IPS-18a (cell line): Measurements from ENCODE around the gene MTA3.
"Not testable (repeated sequence)": the region's sequence is repeated elsewhere in the genome, so short reads cannot be mapped to it uniquely, and the experiment has no call there.

Experiments used
- H3K27ac ChIP-seq: one replicate; pipeline ENCODE4 v1.5.1; 2013; ENCODE audit warnings: low read length
- H3K27me3 ChIP-seq: one replicate; pipeline ENCODE4 v1.6.1; 2013; ENCODE audit warnings: mild to moderate bottlenecking, low read length; ENCODE audit not compliant: control insufficient read depth, insufficient read depth
- H3K36me3 ChIP-seq: one replicate; pipeline ENCODE4 v1.6.1; 2013; ENCODE audit warnings: low read depth, low read length; ENCODE audit not compliant: control insufficient read depth
- H3K4me1 ChIP-seq: one replicate; pipeline ENCODE4 v1.6.1; 2013; ENCODE audit warnings: low read depth, low read length; ENCODE audit not compliant: control insufficient read depth
- H3K4me3 ChIP-seq: one replicate; pipeline ENCODE4 v1.5.1; 2013; ENCODE audit warnings: low read length
- H3K9ac ChIP-seq: one replicate; pipeline ENCODE4 v1.6.1; 2013; ENCODE audit warnings: mild to moderate bottlenecking, low read length, moderate library complexity
- H3K9me3 ChIP-seq: one replicate; pipeline ENCODE4 v1.6.1; 2013; ENCODE audit warnings: low read depth, low read length; ENCODE audit not compliant: control insufficient read depth

The MTA3 gene

DNA sequence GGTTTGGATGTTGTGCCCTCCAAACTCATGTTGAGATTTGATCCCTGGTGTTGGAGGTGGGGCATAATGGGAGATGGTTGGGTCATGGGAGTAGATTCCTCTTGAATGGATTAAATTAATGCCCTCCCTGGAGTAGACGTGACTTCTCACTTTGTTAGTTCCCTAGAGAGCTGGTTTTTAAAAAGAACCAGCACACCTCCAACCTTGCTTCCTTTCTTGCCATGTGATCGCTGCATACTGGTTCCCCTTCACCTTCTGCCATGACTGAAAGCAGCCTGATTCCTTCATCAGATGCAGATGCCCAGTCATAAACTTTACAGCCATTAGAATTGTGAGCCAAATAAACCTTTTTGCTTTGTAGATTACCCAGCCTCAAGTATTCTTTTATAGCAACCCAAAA lies 21.7 kb downstream of the MTA3 start:
- H3K4me1 ChIP-seq, result no peaks in the 10 kb centered on the region
- H3K4me3 ChIP-seq, result no peak overlapping the region
- peaks cover 9% of the 10 kb centered on the region for H3K36me3 ChIP-seq
- H3K9me3 ChIP-seq, result no peaks in the 10 kb centered on the region
- no peak overlapping the region for H3K27ac ChIP-seq
- H3K9ac ChIP-seq, result no peak overlapping the region
- no peaks in the 10 kb centered on the region for H3K27me3 ChIP-seq

DNA sequence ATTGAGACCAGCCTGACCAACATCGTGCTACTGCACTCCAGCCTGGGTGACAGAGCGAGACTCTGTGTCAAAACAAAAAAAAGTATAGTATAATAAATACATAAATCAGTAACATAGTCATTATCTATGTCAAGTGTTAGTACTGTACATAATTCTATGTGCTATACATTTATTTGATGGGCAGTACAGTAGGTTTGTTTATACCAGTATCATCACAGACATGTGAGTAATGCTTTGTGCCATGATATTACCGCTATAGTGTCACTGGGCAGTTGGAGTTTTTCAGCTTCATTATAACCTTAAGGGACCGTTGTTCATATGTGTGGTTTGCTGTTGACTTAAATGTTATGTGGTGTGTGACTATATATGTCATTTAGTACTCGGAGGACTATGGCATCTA lies 24.9 kb downstream of the MTA3 start:
- Histone ChIP-seq H3K27ac (no peak overlapping the region), H3K9me3 (no peaks in the 10 kb centered on the region), H3K4me3 (no peak overlapping the region), H3K36me3 (peaks cover 5% of the 10 kb centered on the region), H3K9ac (no peak overlapping the region), H3K4me1 (no peaks in the 10 kb centered on the region), H3K27me3 (no peaks in the 10 kb centered on the region)

DNA sequence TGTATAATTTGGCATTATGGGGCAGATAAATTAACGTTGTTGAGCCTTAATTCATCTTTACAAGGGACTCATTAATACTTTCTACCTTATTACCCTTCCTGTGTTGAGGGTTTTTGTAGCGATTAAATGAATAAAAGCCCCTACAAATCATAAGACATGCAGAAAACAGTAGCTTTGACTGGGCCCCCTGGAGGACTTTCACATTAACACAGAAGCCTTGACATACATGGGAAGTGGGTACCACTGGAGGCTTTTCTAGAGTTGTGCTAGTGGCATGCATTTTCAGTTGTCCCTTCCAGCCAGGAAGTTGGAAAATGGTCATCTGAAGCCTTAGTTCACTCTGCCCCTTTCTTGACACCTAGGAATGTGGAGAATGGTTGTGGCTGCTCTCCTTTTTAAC lies 30.2 kb downstream of the MTA3 start:
- Histone ChIP-seq H3K4me3 (no peak overlapping the region), H3K36me3 (peaks cover 8% of the 10 kb centered on the region), H3K9ac (no peak overlapping the region), H3K4me1 (peaks cover 4% of the 10 kb centered on the region), H3K9me3 (no peaks in the 10 kb centered on the region), H3K27ac (no peak overlapping the region), H3K27me3 (no peaks in the 10 kb centered on the region)

DNA sequence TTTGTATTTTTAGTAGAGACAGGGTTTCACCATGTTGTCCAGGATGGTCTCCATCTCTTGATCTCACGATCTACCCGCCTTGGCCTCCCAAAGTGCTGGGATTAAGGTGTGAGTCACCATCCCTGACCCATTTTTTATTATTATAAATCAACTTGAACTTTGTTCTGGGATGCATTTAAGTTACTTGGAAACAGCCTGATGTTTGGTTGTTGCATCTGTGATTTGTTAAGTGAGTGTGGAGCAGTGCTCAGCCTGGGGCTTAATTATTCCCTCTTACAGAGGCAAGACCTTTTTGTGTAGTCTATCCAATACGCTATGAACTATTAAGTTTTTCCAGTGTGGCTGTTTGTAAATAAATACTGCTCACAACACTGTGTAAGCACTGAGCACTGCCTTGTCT lies 32.6 kb downstream of the MTA3 start:
- Histone ChIP-seq H3K9ac (no peak overlapping the region), H3K36me3 (peaks cover 8% of the 10 kb centered on the region), H3K4me1 (peaks cover 4% of the 10 kb centered on the region), H3K9me3 (no peaks in the 10 kb centered on the region), H3K4me3 (no peak overlapping the region), H3K27ac (no peak overlapping the region), H3K27me3 (no peaks in the 10 kb centered on the region)

DNA sequence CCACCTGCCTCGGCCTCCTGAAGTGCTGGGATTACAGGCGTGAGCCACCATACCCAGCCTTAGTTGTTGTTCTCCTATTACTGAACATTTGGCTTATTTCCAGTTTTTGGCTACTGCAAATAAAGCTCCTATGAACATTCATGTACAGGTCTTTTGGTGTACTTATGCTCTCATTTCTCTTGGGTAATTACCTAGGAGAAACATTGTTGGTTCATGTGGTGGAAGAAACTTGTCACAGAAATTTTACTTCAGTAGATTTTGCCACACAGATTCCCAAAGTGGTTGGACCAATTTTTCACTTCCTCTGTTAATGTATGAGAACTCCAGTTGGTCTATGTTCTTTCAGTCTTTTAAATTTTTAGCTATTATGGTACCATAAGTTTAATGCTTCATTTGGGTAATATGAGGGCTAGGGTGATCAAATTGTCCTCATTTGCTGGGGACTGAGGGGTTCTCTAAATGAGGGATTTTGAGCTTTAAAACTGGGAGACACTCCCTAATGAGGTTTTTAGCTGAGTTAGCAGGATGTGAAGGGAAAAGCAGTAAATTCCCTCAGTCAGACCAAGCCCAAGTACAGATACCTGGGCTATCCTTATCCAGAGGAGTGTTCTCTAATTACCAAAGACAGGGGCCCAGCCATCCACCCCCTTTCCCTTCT lies 33.9 kb downstream of the MTA3 start:
- no peak overlapping the region for H3K27ac ChIP-seq
- peaks cover 8% of the 10 kb centered on the region for H3K36me3 ChIP-seq
- no peaks in the 10 kb centered on the region for H3K9me3 ChIP-seq
- no peaks in the 10 kb centered on the region for H3K27me3 ChIP-seq
- no peak overlapping the region for H3K9ac ChIP-seq
- H3K4me1 ChIP-seq, result peaks cover 4% of the 10 kb centered on the region
- no peak overlapping the region for H3K4me3 ChIP-seq

DNA sequence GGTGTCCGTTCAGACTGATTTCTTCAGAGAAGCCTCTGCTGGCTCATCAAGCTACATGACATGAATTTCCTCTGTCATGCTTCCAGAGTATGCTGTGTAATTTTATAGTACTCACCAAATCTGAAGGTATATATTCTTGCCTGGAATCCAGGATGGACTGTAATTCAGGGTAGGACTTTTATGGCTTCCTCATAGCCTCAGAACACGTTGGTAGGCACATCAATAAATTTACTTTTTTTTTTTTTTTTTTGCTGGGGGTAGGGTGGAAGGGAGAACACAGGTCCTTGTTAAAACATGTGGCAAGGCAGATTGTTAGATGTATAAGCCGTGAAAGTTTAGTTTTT lies 34.4 kb downstream of the MTA3 start:
- Histone ChIP-seq H3K9me3 (no peaks in the 10 kb centered on the region), H3K27ac (no peak overlapping the region), H3K36me3 (peaks cover 8% of the 10 kb centered on the region), H3K27me3 (no peaks in the 10 kb centered on the region), H3K9ac (no peak overlapping the region), H3K4me1 (peaks cover 4% of the 10 kb centered on the region), H3K4me3 (no peak overlapping the region)

DNA sequence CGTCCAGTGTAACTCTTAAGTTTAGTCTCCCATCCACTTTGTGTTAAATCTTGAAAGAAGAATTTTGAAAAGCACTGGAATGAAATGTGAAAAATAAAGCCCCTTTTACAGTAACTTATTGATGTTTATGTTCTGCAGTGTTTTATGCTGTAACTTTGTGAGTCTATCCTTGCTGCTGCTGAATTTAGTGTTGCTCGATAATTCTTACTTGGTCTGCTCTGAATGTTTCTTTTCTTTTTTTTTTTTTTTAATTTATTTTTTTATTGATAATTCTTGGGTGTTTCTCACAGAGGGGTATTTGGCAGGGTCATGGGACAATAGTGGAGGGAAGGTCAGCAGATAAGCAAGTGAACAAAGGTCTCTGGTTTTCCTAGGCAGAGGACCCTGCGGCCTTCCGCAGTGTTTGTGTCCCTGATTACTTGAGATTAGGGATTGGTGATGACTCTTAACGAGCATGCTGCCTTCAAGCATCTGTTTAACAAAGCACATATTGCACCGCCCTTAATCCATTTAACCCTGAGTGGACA lies 36.0 kb downstream of the MTA3 start:
- H3K4me1 ChIP-seq, H3K27ac ChIP-seq, H3K4me3 ChIP-seq, H3K9me3 ChIP-seq, H3K27me3 ChIP-seq, H3K9ac ChIP-seq: not testable (repeated sequence)
- peaks cover 13% of the 10 kb centered on the region for H3K36me3 ChIP-seq

DNA sequence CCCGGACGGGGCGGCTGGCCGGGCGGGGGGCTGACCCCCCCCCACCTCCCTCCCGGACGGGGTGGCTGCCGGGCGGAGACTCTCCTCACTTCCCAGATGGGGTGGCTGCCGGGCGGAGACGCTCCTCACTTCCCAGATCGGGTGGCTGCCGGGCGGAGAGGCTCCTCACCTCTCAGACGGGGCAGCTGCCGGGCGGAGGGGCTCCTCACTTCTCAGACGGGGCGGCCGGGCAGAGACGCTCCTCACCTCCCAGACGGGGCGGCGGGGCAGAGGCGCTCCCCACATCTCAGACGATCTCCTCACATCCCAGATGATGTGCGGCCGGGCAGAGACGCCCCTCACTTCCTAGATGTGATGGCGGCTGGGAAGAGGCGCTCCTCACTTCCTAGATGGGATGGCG lies 37.7 kb downstream of the MTA3 start:
- not testable (repeated sequence) for H3K27me3 ChIP-seq, H3K4me1 ChIP-seq, H3K27ac ChIP-seq, H3K9me3 ChIP-seq, H3K9ac ChIP-seq, H3K4me3 ChIP-seq
- H3K36me3 ChIP-seq, result peaks cover 26% of the 10 kb centered on the region

DNA sequence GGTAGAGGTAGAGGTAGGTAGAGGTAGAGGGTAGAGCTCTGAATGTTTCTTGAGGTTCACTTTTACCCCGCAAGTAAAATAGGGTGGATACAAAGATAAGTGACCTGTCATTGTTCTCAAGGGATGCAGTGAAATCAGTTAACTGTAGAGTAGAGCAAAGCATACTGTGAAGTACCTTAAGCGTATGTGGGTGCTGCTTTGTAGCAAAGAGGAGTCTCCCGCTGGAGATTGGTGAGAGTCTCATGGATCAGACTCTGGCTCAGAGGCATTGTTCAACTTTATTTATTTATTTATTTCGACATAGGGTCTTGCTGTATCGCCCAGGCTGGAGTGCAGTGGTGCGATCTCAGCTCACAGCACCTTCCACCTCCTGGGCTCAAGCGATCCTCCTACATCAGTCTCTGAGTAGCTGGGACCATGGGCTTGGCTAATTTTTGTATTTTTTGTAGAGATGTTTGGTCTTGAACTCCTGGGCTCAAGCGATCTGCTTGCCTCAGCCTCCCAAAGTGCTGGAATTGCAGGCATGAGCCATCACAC lies 38.7 kb downstream of the MTA3 start:
- peaks cover 29% of the 10 kb centered on the region for H3K36me3 ChIP-seq
- peaks cover 4% of the 10 kb centered on the region for H3K4me1 ChIP-seq
- no peak overlapping the region for H3K9ac ChIP-seq
- no peaks in the 10 kb centered on the region for H3K27me3 ChIP-seq
- no peak overlapping the region for H3K27ac ChIP-seq
- H3K4me3 ChIP-seq, result no peak overlapping the region
- no peaks in the 10 kb centered on the region for H3K9me3 ChIP-seq

DNA sequence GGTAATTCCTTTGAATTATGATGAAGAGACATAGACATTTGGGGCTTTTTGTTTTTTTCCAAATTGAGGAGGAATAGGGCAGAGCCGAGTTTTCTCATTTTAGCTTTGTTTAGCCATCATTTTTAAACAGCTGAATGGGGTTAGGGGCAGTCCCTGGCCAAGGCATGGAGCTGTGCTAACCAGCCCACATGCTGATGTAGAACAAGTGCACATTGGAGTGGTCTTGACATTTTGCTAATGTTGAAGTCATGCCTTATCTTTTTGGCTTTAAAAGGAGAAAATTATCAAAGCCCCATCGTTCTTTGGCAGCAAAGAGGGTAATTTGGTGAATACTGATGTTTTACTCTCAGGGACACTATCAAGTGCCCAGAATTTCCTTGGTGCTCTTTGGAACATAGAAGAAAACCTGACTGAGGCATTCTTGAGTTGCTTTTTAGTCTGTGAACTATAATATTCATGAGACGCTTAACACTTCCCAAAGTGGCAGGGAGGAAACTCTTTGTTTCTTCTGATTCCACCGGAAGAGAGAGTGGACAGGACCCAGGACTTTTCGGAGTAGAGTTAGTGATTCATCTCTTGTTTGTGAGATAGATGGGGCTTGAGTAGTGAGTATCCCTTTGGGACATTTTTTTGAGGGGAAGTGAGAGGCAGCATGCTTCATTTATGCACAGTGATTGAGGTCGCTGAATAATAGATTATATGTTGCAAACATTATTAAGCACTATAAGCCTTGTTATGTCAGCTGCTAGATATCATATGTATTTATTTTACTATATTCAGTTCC lies 45.0 kb downstream of the MTA3 start:
- Histone ChIP-seq H3K4me3 (no peak overlapping the region), H3K4me1 (no peaks in the 10 kb centered on the region), H3K27me3 (no peaks in the 10 kb centered on the region), H3K27ac (no peak overlapping the region), H3K36me3 (peaks cover 57% of the 10 kb centered on the region), H3K9me3 (no peaks in the 10 kb centered on the region), H3K9ac (no peak overlapping the region)

DNA sequence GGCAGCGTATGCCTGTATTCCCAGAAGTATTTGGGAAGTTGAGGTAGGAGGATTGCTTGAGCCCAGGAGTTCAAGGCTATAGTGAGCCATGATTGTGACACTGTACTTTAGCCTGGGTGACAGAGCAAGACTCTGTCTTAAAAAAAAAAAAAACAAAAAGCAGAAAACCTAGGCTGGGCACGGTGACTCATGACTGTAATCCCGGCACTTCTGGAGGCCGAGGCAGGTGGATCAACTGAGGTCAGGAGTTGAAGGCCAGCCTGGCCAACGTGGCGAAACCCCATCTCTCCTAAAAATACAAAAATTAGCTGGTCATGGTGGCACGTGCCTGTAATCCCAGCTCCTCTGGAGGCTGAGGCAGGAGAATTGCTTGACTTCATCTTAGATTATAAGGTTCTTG lies 46.4 kb downstream of the MTA3 start:
- Histone ChIP-seq H3K9ac (no peak overlapping the region), H3K27ac (no peak overlapping the region), H3K9me3 (no peaks in the 10 kb centered on the region), H3K36me3 (peaks cover 59% of the 10 kb centered on the region), H3K4me3 (no peak overlapping the region), H3K4me1 (no peaks in the 10 kb centered on the region), H3K27me3 (no peaks in the 10 kb centered on the region)

DNA sequence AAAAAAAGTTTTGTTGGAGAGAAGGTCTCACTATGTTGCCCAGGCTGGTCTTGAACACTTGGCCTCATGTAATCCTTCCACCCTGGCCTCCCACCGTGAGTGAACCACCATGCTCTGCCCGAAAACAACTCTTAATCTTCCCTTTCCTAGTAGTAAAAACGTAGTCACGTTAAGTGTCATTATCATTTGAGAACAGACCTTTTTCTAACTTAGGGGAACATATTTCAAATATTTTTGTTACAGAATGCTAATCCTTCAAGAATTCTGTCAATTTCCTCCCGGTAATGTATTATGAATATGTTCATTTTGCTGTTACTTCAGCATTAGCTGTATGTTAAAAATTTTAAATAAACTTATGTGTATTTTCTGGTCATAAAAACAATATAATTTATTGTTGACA lies 49.7 kb downstream of the MTA3 start:
- no peak overlapping the region for H3K4me3 ChIP-seq
- H3K27me3 ChIP-seq, result no peaks in the 10 kb centered on the region

More for the DNA sequence above, 49.7 kb downstream of the MTA3 start:
- Histone ChIP-seq H3K27ac (no peak overlapping the region), H3K4me1 (peaks cover 3% of the 10 kb centered on the region), H3K9me3 (no peaks in the 10 kb centered on the region), H3K9ac (no peak overlapping the region), H3K36me3 (peaks cover 46% of the 10 kb centered on the region)
